GM21360 (cell line): ENCODE measurements around the gene NDST1.

Experiments
- ATAC-seq: cut with Tn5 transposase; IDR thresholded peaks from one replicate; pipeline ENCODE4 v1.9.1; 2021; ENCODE audit warnings: mild to moderate bottlenecking, moderate library complexity; ENCODE audit not compliant: unreplicated experiment

Gene NDST1

DNA sequence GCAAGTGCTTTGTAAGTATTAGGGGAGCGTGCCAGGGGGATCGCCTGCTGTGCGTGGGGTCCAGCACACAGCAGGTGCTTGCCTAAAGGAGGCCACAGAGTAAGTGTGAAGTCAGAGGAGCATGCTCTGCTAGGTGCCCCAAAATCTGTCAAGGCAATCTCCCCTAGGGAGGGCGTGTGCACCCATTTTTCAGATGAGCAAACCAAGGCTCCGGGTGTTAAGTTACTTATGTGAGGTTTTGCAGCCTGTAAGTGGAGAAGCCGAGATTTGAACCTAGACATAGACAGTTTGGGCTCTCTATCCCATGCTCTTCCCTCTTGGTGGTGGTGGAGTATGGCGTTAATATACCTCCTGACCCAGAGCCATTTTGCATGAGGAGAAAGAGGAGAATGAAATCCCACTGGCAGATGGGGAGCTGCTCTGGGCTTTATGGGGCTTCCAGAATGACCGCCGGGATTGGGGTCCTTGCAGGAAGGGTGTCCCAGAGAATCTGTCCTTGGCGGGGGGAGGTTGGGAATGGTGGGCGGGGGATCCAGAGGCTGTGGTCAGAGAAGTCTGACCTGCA is 14.1 kb downstream of the NDST1 start:
- no peak for ATAC-seq

GRCh38 chr5:150522504-150523414 is 14.8 kb downstream of the NDST1 start:
- ATAC-seq, result no peak

DNA sequence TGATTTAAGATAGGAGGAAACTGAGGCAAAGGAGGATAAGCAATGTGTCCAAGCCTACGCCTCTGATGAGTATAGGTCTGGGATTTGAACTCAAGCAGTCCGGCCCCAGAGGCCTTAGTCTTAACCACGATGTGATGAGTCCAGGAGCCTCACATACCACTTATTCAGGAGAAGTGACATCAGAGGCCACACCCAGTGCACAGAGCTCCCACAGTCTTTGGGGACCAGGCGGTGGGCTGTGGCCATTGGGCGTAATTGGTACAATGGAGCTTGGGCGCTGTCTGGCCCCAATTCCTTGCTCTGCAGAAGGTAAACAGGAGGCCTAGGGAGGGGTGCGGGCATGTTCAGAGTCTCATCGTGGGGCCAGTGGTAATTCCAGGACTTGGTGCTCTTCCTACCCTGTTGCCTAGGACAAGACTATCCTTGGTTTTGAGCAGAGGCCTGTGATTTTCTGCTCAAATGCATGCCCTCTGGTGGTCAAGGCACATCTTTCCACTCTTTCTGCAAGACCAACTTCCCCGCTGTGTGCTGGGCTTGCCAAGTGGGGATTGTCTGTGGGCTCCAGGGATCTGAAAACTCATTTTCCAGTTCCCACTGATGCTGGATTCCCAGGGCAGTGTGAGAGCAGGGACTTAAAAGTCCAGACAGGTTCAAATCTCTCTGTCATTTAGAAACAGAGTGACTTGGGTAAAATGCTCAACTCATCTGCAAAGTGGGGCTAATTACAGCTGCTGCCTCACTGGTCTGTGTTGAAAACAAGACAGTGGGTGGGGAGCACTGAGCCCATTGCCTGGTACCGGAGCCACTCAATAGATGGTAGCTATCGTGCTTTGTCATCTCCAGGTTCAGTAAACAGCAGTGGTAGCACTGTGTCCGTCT is 15.8 kb downstream of the NDST1 start:
- ATAC-seq, result no peak

DNA sequence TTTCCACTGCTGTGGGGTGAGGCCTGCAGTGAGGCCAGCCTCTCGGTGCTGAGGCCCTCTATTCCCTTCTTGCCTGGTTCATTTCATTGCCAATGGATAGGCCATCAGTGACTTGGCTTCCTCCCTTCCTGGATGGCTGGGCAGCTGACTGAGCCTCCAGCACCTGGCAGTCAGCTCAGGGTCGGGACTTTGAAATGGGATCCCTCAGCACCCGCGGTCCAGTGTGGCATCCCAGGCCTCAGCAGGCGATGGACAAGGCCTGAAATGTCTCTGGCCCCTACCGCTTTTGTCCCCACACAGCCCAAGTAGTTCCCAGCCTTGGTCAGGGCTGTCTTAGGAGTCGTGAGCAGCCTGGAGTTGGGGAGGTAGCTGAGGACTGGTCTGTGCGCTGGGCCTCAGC is 17.2 kb downstream of the NDST1 start:
- no peak for ATAC-seq

DNA sequence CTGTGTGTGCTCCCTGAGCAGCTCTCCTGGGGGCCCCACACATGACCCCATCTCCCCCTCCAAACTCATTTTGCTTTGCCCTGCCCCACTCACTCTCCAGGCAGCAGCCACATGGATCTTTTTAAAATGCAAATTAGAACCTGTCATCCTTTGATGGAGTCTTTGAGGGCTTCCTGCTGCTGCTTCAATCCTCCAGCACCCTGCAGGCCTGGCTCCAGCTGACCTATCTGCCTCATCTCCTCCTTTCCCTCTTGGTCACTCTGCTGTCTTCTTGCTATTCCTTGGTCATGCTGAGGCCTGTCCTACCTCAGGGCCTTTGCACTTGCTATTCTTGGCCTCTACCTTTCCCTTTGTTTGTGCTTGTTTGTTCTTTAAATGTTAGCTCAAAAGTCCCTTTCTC is 17.9 kb downstream of the NDST1 start:
- ATAC-seq, result no peak

GRCh38 chr5:150527038-150527437 is 19.1 kb downstream of the NDST1 start:
- no peak for ATAC-seq

DNA sequence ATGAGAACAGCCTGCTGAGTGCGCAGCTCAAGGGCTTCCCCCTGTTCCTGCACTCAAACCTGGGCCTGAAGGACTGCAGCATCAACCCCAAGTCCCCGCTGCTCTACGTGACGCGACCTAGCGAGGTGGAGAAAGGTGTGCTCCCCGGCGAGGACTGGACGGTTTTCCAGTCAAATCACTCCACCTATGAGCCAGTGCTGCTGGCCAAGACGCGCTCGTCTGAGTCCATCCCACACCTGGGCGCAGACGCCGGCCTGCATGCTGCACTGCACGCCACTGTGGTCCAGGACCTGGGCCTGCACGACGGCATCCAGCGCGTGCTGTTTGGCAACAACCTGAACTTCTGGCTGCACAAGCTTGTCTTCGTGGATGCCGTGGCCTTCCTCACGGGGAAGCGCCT is 19.9 kb downstream of the NDST1 start:
- ATAC-seq, result no peak

DNA sequence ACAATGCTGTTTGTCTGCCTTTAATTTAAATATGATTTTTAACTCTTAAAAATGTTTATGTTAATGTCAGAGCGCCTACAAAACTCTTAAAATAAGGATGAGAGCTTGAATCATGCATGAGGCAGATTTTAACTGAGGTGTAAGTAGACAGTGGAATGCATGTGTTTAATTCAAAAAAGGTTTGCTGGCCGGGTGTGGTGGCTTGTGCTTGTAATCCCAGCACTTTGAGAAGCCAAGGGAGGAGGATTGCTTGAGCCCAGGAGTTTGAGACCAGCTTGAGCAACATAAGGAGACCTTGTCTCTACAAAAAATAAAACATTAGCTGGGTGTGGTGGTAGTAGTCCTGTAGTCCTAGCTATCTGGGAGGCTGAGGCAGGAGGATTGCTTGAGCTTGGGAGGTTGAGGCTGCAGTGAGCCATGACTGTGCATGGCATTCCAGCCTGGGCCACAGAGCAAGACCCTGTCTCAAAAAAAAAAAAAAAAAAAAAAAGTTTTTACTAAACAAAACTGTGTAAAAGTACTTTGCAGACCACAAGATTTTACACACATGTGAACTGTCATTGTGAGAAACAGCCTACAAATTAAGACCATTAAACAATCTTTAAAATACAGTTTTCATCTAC is 21.1 kb downstream of the NDST1 start:
- ATAC-seq, result no peak

- ATAC-seq, result no peak
Measured at GRCh38 chr5:150529555-150529954, 21.6 kb downstream of the NDST1 start.

DNA sequence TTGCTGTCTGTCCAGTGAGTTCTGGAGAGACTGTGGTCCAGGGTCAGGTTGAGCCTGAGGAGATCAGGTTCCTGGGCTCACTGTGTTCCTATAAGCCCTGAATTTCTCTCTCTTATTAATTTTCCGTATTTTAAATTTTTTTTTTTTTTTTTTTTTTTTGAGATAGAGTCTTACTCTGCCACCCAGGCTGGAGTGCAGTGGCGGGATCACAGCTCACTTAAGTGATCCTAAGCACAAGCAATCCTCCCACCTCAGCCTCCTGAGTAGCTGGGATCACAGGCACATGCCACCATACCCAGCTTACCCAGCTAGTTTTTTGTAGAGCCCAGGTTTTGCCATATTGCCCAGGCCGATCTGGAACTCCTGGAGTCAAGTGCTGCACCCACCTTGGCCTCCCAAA is 22.5 kb downstream of the NDST1 start:
- no peak for ATAC-seq

DNA sequence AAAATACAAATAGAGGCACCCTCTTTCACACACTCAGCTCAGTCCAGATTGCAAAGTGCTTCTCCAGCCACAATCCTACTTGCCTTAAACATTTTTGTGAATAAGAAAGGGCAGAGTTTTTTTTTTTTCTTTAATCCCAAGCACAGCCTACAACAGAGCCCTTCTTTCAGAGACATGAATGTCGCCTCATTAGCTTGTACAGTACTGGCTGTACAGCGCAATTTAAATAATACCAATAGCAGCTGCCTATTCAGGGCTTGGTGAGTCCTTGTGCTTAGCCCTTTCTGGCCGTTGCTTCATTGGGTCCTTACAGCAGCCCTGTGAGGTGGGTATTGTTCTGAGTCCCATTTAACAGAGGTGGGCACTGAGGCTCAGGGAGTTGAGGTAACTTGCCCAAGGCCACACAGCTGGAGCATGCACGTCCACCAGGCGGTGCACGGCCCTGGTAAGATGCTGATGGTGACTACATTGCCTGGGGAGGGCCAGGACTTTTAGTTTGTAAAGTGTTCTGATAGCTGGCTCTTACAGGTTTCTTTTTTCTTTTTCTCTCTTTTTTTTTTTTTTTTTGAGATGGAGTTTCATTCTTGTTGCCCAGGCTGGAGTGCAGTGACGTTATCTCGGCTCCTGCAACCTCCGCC is 23.1 kb downstream of the NDST1 start:
- no peak for ATAC-seq

GRCh38 chr5:150531686-150532085 is 23.8 kb downstream of the NDST1 start:
- no peak for ATAC-seq

GRCh38 chr5:150532151-150532550 is 24.2 kb downstream of the NDST1 start:
- no peak for ATAC-seq

GRCh38 chr5:150532996-150533395 is 25.1 kb downstream of the NDST1 start:
- no peak for ATAC-seq

- ATAC-seq, result no peak
Measured at GRCh38 chr5:150534811-150535210, 26.9 kb downstream of the NDST1 start.

DNA sequence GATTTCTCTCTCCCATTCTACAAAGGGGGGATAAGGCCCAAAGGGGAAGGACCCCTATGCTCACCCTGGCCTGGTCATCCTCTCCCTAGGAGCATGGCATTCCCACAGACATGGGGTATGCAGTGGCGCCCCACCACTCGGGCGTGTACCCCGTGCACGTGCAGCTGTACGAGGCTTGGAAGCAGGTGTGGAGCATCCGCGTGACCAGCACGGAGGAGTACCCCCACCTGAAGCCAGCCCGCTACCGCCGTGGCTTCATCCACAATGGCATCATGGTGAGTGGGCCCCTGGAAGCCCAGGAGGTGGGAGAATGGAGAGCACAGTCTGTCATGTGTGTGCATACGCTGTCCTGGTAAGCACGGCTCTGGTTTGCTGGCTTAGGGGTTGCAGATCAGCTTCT is 27.7 kb downstream of the NDST1 start:
- no peak for ATAC-seq

DNA sequence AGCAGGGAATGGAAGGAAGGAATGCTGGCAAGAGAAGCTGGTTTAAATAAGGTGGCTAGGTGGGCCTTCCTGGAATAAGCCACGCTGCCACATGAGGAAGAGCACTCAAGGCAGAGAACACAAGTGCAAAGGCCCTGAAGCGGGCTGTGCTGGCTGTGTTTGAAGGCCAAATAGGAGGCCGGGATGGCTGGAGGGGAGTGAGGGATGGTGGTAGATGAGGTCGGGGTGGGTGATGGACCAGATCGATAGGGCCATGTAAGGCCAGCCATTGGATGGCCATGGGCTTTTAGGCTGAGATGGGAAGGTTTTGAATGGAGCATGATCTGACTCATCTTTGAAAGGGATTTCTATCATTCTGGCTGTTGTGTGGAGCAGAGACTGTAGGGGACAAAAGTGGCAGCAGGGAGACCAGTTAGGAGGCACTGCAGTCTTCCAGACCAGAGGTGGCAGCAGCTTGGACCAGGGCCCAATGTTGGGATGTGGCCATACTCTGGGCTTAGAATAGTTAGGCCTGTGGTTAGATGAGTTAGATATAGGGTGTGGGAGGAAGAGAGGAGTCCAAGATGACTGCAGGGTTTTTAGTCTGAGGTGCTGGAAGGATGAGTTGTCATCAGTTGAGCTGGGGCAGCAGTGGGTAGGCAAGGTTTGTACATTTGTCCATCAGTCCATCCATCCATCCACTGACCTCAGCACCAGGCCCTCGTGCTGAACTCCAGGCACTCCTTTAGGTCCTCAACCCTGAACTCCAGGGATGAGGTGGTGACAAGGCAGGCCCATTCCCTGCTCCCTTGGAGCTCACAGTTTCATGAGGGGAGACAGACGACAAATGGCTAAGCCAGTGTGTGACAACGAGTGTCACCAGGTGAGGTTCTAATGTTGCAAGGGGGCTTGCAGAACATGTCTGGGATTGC is 30.3 kb downstream of the NDST1 start:
- ATAC-seq, result no peak

DNA sequence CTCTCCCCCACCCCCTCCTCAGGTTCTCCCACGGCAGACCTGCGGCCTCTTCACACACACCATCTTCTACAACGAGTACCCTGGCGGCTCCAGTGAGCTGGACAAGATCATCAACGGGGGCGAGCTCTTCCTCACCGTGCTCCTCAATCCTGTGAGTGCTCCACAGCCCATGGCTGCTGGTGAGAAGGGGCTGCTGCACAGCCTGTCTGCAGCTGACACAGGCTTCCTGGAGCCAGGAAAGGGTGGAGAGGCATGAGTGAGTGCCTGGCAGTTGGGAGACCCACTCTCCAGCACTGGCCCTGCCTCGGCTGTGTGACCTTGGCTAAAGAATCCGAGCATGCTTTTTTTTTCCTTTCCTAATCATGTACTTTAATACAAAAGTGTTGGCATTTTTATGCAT is 31.3 kb downstream of the NDST1 start:
- no peak for ATAC-seq

DNA sequence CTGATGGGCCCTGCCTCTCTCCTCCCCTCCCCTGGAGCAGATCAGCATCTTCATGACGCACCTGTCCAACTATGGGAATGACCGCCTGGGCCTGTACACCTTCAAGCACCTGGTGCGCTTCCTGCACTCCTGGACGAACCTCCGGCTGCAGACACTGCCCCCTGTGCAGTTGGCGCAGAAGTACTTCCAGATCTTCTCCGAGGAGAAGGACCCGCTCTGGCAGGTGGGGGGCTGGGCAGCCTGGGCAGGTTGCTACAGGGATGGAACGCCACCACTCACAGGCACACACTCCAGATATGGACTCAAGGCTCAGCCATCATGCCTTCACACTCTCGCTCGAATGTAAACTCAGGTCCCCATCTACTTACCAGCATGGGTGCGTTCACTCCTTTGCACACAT is 32.1 kb downstream of the NDST1 start:
- no peak for ATAC-seq
